Measurements from ENCODE around the gene PLAA.
"Not testable (repeated sequence)": the region's sequence is repeated elsewhere in the genome, so short reads cannot be mapped to it uniquely, and the experiment has no call there.

Gene PLAA

DNA sequence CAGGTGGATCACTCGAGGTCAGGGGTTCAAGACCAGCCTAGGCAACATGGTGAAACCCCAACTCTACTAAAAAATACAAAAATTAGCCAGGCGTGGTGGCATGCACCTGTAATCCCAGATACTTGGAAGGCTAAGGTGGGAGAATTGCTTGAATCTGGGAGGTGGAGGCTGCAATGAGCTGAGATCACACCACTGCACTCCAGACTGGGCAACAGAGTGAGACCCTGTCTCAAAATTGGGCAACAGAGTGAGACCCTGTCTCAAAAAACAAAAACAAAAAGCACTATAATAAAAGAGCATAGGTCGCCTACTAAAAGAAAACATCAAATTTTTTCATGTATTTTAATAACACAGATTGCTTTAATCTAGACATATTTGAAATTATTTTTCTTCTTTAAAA, 71.9 kb downstream of the PLAA start:
- H3K36me3 ChIP-seq (ENCODE audit: insufficient read depth, low read depth, low read length), result peaks cover 47% of the 10 kb centered on the region
- not testable (repeated sequence) for H3K4me1 ChIP-seq (ENCODE audit: insufficient read depth, low read length); H3K27ac ChIP-seq (ENCODE audit: low read length); H3K4me3 ChIP-seq (ENCODE audit: low read length); H3K27me3 ChIP-seq (ENCODE audit: insufficient read depth, low read length); H3K9me3 ChIP-seq (ENCODE audit: insufficient read depth, low read depth, low read length); H3K9ac ChIP-seq (ENCODE audit: low read depth, low read length)

DNA sequence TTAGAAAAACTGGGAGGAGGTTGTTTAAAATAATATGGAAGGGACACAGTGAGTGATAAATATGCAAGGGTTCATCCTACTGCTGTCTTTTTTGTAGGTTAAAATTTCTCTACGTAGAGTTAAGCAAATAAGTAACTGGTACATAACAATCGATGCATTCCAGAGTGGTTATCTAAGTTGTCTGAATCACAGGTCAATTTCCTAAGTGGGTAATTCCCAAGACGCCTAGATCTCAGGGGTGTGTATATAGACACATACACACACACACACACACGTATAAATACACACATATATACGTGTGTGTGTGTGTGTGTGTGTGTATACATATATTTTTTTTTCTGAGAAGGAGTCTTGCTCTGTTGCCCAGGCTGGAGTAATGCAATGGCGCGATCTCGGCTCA, 76.8 kb downstream of the PLAA start:
- Histone ChIP-seq H3K36me3 (ENCODE audit: insufficient read depth, low read depth, low read length) (peaks cover 30% of the 10 kb centered on the region), H3K9ac (ENCODE audit: low read depth, low read length) (no peak overlapping the region), H3K9me3 (ENCODE audit: insufficient read depth, low read depth, low read length) (no peaks in the 10 kb centered on the region), H3K4me3 (ENCODE audit: low read length) (no peak overlapping the region), H3K4me1 (ENCODE audit: insufficient read depth, low read length) (no peaks in the 10 kb centered on the region), H3K27ac (ENCODE audit: low read length) (no peak overlapping the region), H3K27me3 (ENCODE audit: insufficient read depth, low read length) (no peaks in the 10 kb centered on the region)

DNA sequence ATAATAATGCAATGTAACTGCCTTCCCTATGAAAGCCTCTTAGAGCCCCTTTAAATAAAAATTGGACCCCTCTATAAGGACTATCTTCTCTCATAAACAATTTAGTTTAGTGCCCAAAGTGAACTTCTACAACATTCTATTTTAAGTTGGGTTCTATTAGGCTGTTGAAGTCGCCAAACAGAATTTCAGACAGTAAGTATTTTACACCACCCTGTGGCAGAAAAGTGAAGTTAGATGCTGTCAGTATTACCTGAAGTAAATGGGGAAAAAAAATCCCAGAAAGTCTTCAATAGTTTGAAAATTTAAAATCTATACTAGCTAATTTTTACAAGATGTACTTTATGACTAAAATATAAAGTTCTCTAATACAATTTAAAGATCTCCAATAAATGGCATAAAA, 84.0 kb downstream of the PLAA start:
- no peaks in the 10 kb centered on the region for H3K9me3 ChIP-seq (ENCODE audit: insufficient read depth, low read depth, low read length)

DNA sequence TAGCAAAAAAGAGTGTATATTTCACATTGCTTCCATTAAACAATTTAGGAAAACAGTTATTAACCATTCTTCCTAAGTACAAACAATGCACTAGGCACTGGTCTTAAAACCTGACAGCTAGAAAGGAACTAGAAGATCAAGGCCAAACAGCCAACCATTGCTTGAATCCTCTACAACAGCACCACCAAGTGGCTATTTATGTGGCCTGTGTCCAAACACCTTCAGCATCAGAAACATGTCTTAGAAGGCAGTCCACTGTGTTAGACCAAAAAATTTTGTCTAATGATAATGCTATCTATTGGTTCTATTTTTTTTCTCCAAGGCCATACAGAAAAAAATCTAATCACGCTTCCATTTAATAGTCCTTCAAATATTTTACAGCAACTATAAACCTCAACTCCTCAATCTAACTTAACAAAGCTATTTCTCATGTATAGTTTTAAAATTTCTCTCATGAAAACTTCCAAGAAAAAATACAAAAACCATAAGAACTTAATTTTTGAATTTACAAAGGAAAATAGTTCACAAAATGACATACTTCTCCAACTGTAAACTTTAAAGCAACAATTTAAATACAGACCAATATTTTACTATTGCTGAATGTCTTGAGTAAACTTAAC, 90.5 kb downstream of the PLAA start:
- no peaks in the 10 kb centered on the region for H3K4me1 ChIP-seq (ENCODE audit: insufficient read depth, low read length)
- no peak overlapping the region for H3K4me3 ChIP-seq (ENCODE audit: low read length)
- H3K9me3 ChIP-seq (ENCODE audit: insufficient read depth, low read depth, low read length), result no peaks in the 10 kb centered on the region
- H3K9ac ChIP-seq (ENCODE audit: low read depth, low read length), result no peak overlapping the region
- no peaks in the 10 kb centered on the region for H3K27me3 ChIP-seq (ENCODE audit: insufficient read depth, low read length)
- no peak overlapping the region for H3K27ac ChIP-seq (ENCODE audit: low read length)
- peaks cover 70% of the 10 kb centered on the region for H3K36me3 ChIP-seq (ENCODE audit: insufficient read depth, low read depth, low read length)

More for the DNA sequence above, 84.0 kb downstream of the PLAA start:
- H3K27me3 ChIP-seq (ENCODE audit: insufficient read depth, low read length), result no peaks in the 10 kb centered on the region
- no peak overlapping the region for H3K4me3 ChIP-seq (ENCODE audit: low read length)
- no peak overlapping the region for H3K27ac ChIP-seq (ENCODE audit: low read length)
- peaks cover 34% of the 10 kb centered on the region for H3K36me3 ChIP-seq (ENCODE audit: insufficient read depth, low read depth, low read length)
- no peaks in the 10 kb centered on the region for H3K4me1 ChIP-seq (ENCODE audit: insufficient read depth, low read length)
- H3K9ac ChIP-seq (ENCODE audit: low read depth, low read length), result no peak overlapping the region
